ENCODE data around the gene ADH1B.

The ADH1B gene

DNA sequence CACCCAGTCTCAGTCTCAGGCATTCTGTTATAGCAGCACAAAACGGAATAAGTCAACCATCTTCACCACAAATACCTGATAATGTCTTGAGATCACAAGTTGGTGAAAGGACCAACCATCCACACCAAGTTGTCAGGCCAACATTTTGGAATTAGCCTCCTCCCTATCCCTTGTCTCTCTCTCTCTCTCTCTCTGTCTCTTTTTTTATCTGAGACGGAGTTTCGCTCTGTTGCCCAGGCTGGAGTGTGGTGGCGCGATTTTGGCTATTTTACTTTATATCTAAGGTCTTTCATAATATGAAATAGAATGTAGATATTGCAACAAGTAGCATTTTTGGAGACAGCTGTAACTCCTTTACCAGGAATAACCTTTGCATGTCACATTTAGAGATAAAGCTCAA, 46.2 kb downstream of the ADH1B start:
- no peak overlapping the region for H3K4me2 ChIP-seq (ENCODE audit: insufficient read depth, low read length)
- no peak overlapping the region for H2AFZ ChIP-seq (ENCODE audit: low read depth, low read length)
- no peak overlapping the region for H3K9ac ChIP-seq (ENCODE audit: low read depth, low read length)
- no peak overlapping the region for H3K27ac ChIP-seq (ENCODE audit: low read length)
- no peaks in the 10 kb centered on the region for H4K20me1 ChIP-seq (ENCODE audit: insufficient read depth, low read length)
- no peaks in the 10 kb centered on the region for H3K36me3 ChIP-seq (ENCODE audit: insufficient read depth, low read length)
- no peaks in the 10 kb centered on the region for H3K27me3 ChIP-seq (ENCODE audit: insufficient read depth, low read length, poor library complexity)
- DNase-seq: no peak
- no peaks in the 10 kb centered on the region for H3K9me3 ChIP-seq (ENCODE audit: insufficient read depth, low read length, severe bottlenecking)
- TF ChIP-seq, protein P1, sequence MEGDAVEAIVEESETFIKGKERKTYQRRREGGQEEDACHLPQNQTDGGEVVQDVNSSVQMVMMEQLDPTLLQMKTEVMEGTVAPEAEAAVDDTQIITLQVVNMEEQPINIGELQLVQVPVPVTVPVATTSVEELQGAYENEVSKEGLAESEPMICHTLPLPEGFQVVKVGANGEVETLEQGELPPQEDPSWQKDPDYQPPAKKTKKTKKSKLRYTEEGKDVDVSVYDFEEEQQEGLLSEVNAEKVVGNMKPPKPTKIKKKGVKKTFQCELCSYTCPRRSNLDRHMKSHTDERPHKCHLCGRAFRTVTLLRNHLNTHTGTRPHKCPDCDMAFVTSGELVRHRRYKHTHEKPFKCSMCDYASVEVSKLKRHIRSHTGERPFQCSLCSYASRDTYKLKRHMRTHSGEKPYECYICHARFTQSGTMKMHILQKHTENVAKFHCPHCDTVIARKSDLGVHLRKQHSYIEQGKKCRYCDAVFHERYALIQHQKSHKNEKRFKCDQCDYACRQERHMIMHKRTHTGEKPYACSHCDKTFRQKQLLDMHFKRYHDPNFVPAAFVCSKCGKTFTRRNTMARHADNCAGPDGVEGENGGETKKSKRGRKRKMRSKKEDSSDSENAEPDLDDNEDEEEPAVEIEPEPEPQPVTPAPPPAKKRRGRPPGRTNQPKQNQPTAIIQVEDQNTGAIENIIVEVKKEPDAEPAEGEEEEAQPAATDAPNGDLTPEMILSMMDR (IDR thresholded peaks at IDR 0.05; ENCODE audit: borderline replicate concordance, extremely low read depth, low read length, poor library complexity, severe bottlenecking): no peak
- no peak for TF ChIP-seq EZH2 (IDR thresholded peaks at IDR 0.05; ENCODE audit: borderline replicate concordance, low read depth, low read length, severe bottlenecking)
- no peak overlapping the region for H3K4me3 ChIP-seq (ENCODE audit: low read depth in 1 of 2, low read length in 2 of 2)
- H3K79me2 ChIP-seq (ENCODE audit: insufficient read depth, low read length): no peaks in the 10 kb centered on the region
- H3K4me1 ChIP-seq (ENCODE audit: insufficient read depth, low read length): no peaks in the 10 kb centered on the region
- no peak for ATAC-seq (ENCODE audit: insufficient read depth, low read depth)

DNA sequence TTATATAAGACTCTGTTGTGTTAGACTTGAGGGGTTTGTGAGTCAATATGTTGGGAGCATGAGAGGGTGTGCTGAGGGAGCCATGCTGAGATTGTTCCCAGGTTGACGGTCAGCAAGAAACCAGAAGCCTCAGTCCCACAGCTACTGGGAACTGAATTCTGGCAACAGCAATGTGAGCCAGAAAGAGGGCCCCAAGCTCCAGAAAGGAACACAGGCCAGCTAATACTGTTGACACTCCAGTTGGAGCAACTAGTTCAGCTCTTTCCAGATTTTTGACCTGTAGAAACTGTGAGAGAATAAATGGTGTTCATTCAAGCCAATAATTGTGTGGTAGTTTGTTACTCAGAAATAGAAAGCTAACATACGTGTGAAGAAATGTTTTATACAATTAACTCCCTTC, 47.5 kb downstream of the ADH1B start:
- DNase-seq (no peak), ATAC-seq (ENCODE audit: insufficient read depth, low read depth) (no peak)
- Histone ChIP-seq H3K36me3 (ENCODE audit: insufficient read depth, low read length) (no peaks in the 10 kb centered on the region), H3K4me2 (ENCODE audit: insufficient read depth, low read length) (no peak overlapping the region), H3K4me3 (ENCODE audit: low read depth in 1 of 2, low read length in 2 of 2) (no peak overlapping the region), H3K27ac (ENCODE audit: low read length) (no peak overlapping the region), H3K79me2 (ENCODE audit: insufficient read depth, low read length) (no peaks in the 10 kb centered on the region), H3K27me3 (ENCODE audit: insufficient read depth, low read length, poor library complexity) (no peaks in the 10 kb centered on the region), H3K9ac (ENCODE audit: low read depth, low read length) (no peak overlapping the region), H3K4me1 (ENCODE audit: insufficient read depth, low read length) (no peaks in the 10 kb centered on the region), H3K9me3 (ENCODE audit: insufficient read depth, low read length, severe bottlenecking) (no peaks in the 10 kb centered on the region), H2AFZ (ENCODE audit: low read depth, low read length) (no peak overlapping the region), H4K20me1 (ENCODE audit: insufficient read depth, low read length) (no peaks in the 10 kb centered on the region)
- no peak for TF ChIP-seq EZH2 (IDR thresholded peaks at IDR 0.05; ENCODE audit: borderline replicate concordance, low read depth, low read length, severe bottlenecking)
- TF ChIP-seq, protein P1 (IDR thresholded peaks at IDR 0.05; ENCODE audit: borderline replicate concordance, extremely low read depth, low read length, poor library complexity, severe bottlenecking): no peak

DNA sequence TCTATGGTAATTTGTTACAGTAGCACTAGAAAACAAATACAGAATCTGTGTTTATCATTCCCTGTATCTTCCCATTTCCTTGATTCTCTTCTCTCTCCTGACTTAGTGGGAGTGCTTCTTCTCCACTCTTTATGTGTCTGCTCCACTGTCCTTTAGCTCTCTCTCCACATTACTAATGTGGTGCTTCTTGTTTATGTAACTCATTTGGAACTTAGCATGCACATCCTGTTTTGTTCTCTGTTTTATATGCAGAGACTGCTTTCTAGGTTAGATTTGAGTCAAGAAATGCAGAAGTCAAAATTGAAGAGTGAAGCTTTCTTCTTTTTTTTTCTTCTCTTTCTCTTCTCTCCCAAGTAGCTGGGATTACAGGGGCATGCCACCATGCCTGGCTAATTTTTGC, 56.3 kb downstream of the ADH1B start:
- no peaks in the 10 kb centered on the region for H3K79me2 ChIP-seq (ENCODE audit: insufficient read depth, low read length)
- ATAC-seq (ENCODE audit: insufficient read depth, low read depth) (no peak), DNase-seq (no peak)
- H3K27ac ChIP-seq (ENCODE audit: low read length): no peak overlapping the region
- H4K20me1 ChIP-seq (ENCODE audit: insufficient read depth, low read length): no peaks in the 10 kb centered on the region
- no peak overlapping the region for H2AFZ ChIP-seq (ENCODE audit: low read depth, low read length)
- no peaks in the 10 kb centered on the region for H3K36me3 ChIP-seq (ENCODE audit: insufficient read depth, low read length)
- no peak overlapping the region for H3K9ac ChIP-seq (ENCODE audit: low read depth, low read length)
- H3K4me1 ChIP-seq (ENCODE audit: insufficient read depth, low read length): no peaks in the 10 kb centered on the region
- H3K4me3 ChIP-seq (ENCODE audit: low read depth in 1 of 2, low read length in 2 of 2): no peak overlapping the region
- H3K4me2 ChIP-seq (ENCODE audit: insufficient read depth, low read length): no peak overlapping the region
- TF ChIP-seq, protein P1 (IDR thresholded peaks at IDR 0.05; ENCODE audit: borderline replicate concordance, extremely low read depth, low read length, poor library complexity, severe bottlenecking): no peak
- TF ChIP-seq EZH2 (IDR thresholded peaks at IDR 0.05; ENCODE audit: borderline replicate concordance, low read depth, low read length, severe bottlenecking): no peak
- no peaks in the 10 kb centered on the region for H3K27me3 ChIP-seq (ENCODE audit: insufficient read depth, low read length, poor library complexity)
- no peaks in the 10 kb centered on the region for H3K9me3 ChIP-seq (ENCODE audit: insufficient read depth, low read length, severe bottlenecking)
